K562 (cell line): ENCODE results near the gene TRAF3. TPM values are rescaled to one million over a fixed set of nuclear protein-coding genes. Genes with fewer than 3 reads are reported as not detected.

Source experiments
- ATAC-seq: fragments of 200-7000 bp; cut with Tn5 transposase; 3 replicates; pipeline ENCODE4 v1.9.1; 2020; ENCODE audit warnings: moderate library complexity
- BruUV-seq: library from RNA; stranded (reverse); fragments of 400-500 nt; replicated peaks from 2 replicates; lab custom pipeline; 2021; lab: Mats Ljungman, UMichigan
- CTCF ChIA-PET: fragments of 300-600 bp; formaldehyde crosslinking; extraction: SDS; loops from one replicate; lab custom pipeline; 2021; ENCODE audit warnings: low intra/inter-chr PET ratio; lab: Yijun Ruan, JAX
- POLR2A ChIA-PET: fragments of 300-600, 350-650 bp; sonication (Branson Sonifier 250); formaldehyde crosslinking; extraction: SDS; loops from one replicate; lab custom pipeline; 2021; ENCODE audit warnings: antibody characterized with exemption, inconsistent platforms; lab: Yijun Ruan, JAX
- DNase-seq, 4 experiments: peaks; one replicate each; pipeline versions ENCODE4 v3.0.0 to v3.0.0-alpha.2; 2011 to 2018; ENCODE audit warnings: low spot score in 3 of 4, mixed read lengths in 3 of 4; ENCODE audit errors: extremely low read depth in 1 of 4
- FAIRE-seq: peaks from 2 replicates; lab custom pipeline; 2011; peaks lifted over from hg19 to GRCh38; lab: Jason Lieb, UNC
- H2AFZ ChIP-seq: 2 replicates; pipeline ENCODE4 v1.6.0; 2011; ENCODE audit warnings: low read depth, low read length, control low read depth, inconsistent platforms
- H3K27ac ChIP-seq: fragments of 200-600 bp; 3 replicates; pipeline ENCODE4 v1.8.0; 2011; ENCODE audit warnings: low read depth, mild to moderate bottlenecking, control low read depth, inconsistent platforms, low read length, moderate library complexity, mixed read lengths; ENCODE audit errors: extremely low read depth
- H3K27me3 ChIP-seq, 2 experiments: fragments of 300-600 bp in 1 of 2; 2 replicates in 1 of 2; 3 replicates in 1 of 2; pipeline versions ENCODE4 v1.6.0 to v1.8.0; 2011; ENCODE audit warnings: inconsistent platforms in 2 of 2, low read length in 2 of 2, mild to moderate bottlenecking in 1 of 2, mixed read lengths in 1 of 2, moderate library complexity in 1 of 2; ENCODE audit not compliant: control insufficient read depth in 2 of 2, insufficient read depth in 2 of 2
- H3K36me3 ChIP-seq: fragments of 300-600 bp; 3 replicates; pipeline ENCODE4 v1.8.0; 2011; ENCODE audit warnings: mild to moderate bottlenecking, low read length, inconsistent platforms; ENCODE audit not compliant: control insufficient read depth, insufficient read depth
- H3K4me1 ChIP-seq, 2 experiments: fragments of 200-600 bp in 1 of 2; replicated peaks in 1 of 2; 2 replicates in 1 of 2; 3 replicates in 1 of 2; pipeline versions ENCODE4 v1.5.1 to v1.8.0; 2011; ENCODE audit warnings: inconsistent platforms in 2 of 2, low read length in 2 of 2, mild to moderate bottlenecking in 1 of 2, mixed read lengths in 1 of 2, moderate library complexity in 1 of 2; ENCODE audit not compliant: control insufficient read depth in 2 of 2, insufficient read depth in 2 of 2
- H3K4me2 ChIP-seq: 2 replicates; pipeline ENCODE4 v1.6.1; 2011; ENCODE audit warnings: low read length, control low read depth, inconsistent platforms, mixed read lengths; ENCODE audit not compliant: insufficient read depth
- H3K4me3 ChIP-seq: fragments of 200-600 bp; sonication (generic), shearing (Covaris generic); 2 replicates; pipeline ENCODE4 v1.5.1; 2016; ENCODE audit warnings: control low read depth, inconsistent platforms
- H3K79me2 ChIP-seq: fragments of 200-600 bp; 3 replicates; pipeline ENCODE4 v1.8.0; 2011; ENCODE audit warnings: low read length, inconsistent platforms; ENCODE audit not compliant: control insufficient read depth, insufficient read depth
- H3K9ac ChIP-seq, 2 experiments: 2 replicates each; pipeline versions ENCODE4 v1.6.0 to v1.6.1; 2011; ENCODE audit warnings: low read depth in 2 of 2, low read length in 2 of 2, control low read depth in 1 of 2, inconsistent platforms in 1 of 2, mild to moderate bottlenecking in 1 of 2, mixed read lengths in 1 of 2; ENCODE audit not compliant: insufficient read depth in 1 of 2
- H3K9me1 ChIP-seq: one replicate; pipeline ENCODE4 v1.6.0; 2011; ENCODE audit warnings: inconsistent platforms, mild to moderate bottlenecking, low read length, moderate library complexity; ENCODE audit not compliant: control insufficient read depth, insufficient read depth
- H3K9me3 ChIP-seq: replicated peaks from 2 replicates; pipeline ENCODE4 v1.5.1; 2011; ENCODE audit warnings: low read depth, low read length, inconsistent platforms; ENCODE audit not compliant: control insufficient read depth, insufficient read depth
- H4K20me1 ChIP-seq: replicated peaks from 2 replicates; pipeline ENCODE4 v1.6.1; 2011; ENCODE audit warnings: low read length, inconsistent platforms, mixed read lengths; ENCODE audit not compliant: control insufficient read depth, insufficient read depth
- POLR2G ChIP-seq: fragments of 200-400 bp; formaldehyde crosslinking; IDR thresholded peaks from 2 replicates; pipeline ENCODE4 v1.6.1; 2017; ENCODE audit warnings: low read depth, mild to moderate bottlenecking, antibody characterized with exemption, low read length, moderate library complexity
- TSC22D4 ChIP-seq: fragments of 450-650 bp; IDR thresholded peaks from 2 replicates; pipeline ENCODE4 v1.6.1; 2016; ENCODE audit warnings: missing genetic modification characterization, missing biosample characterization, control low read depth
- ZNF197 ChIP-seq: fragments of 200-800 bp; sonication (Bioruptor generic); IDR thresholded peaks from 2 replicates; pipeline ENCODE4 v1.6.1; 2016; ENCODE audit warnings: low read depth, missing genetic modification characterization, missing compliant biosample characterization
- WGBS: fragments of 100-300 bp; shearing (Covaris generic); methylation state at CpG from one replicate; pipeline ENCODE4 v1.1.6; 2016; ENCODE audit warnings: low coverage, mixed read lengths; ENCODE audit not compliant: insufficient coverage; ENCODE audit errors: missing lambda C conversion rate; 5-methylcytosine and 5-hydroxymethylcytosine counted together
- in situ Hi-C: fragments of 300-500 bp; cut with MboI; formaldehyde crosslinking; loops from 4 replicates; pipeline ENCODE4 v1.15.0; 2018; ENCODE audit warnings: inconsistent platforms, mixed read lengths
- intact Hi-C: fragments of 100-400 bp; cut with micrococcal nuclease; formaldehyde crosslinking; loops from 2 replicates; pipeline ENCODE4 v1.14.2; 2022
- polyA plus RNA-seq, 8 experiments: library from polyadenylated mRNA; depleted of rRNA in 4 of 8; stranded (reverse) in 5 of 8; unstranded in 3 of 8; fragments of >200 nt; fragmentation: Nextera tagmentation in 2 of 8; fragmentation: Illumina TruSeq in 1 of 8; extraction: Ambion mirVana in 2 of 8; extraction: Trizol in 1 of 8; gene quantifications; 2 replicates each; pipeline versions ENCODE4 v1.2.1 to v1.2.3, GENCODE V29; 2011 to 2014; ENCODE audit warnings: inconsistent platforms in 1 of 8, missing spikeins in 1 of 8
- total RNA-seq, 7 experiments: library from RNA; depleted of rRNA in 6 of 7; stranded (reverse); fragments of >200 nt in 6 of 7; fragmentation: Illumina TruSeq in 2 of 7; extraction: Trizol in 2 of 7; gene quantifications; 2 replicates each; pipeline versions ENCODE4 v1.2.1 to v1.2.3, GENCODE V29; 2011 to 2021; ENCODE audit warnings: low replicate concordance in 1 of 7
- TF ChIP-seq, protein P1 (sequence below): fragments of 250-450 bp; sonication (Bioruptor Pico); IDR thresholded peaks from 2 replicates; pipeline ENCODE4 v1.9.0; 2021; ENCODE audit warnings: mild to moderate bottlenecking

Gene TRAF3
- total and polyA plus RNA-seq, 9 of the 15 experiments (the other 6 are each of a cell fraction or from before 2014, with no cell fraction given), result 0.52 to 21.3 (median 9.9) TPM

DNA sequence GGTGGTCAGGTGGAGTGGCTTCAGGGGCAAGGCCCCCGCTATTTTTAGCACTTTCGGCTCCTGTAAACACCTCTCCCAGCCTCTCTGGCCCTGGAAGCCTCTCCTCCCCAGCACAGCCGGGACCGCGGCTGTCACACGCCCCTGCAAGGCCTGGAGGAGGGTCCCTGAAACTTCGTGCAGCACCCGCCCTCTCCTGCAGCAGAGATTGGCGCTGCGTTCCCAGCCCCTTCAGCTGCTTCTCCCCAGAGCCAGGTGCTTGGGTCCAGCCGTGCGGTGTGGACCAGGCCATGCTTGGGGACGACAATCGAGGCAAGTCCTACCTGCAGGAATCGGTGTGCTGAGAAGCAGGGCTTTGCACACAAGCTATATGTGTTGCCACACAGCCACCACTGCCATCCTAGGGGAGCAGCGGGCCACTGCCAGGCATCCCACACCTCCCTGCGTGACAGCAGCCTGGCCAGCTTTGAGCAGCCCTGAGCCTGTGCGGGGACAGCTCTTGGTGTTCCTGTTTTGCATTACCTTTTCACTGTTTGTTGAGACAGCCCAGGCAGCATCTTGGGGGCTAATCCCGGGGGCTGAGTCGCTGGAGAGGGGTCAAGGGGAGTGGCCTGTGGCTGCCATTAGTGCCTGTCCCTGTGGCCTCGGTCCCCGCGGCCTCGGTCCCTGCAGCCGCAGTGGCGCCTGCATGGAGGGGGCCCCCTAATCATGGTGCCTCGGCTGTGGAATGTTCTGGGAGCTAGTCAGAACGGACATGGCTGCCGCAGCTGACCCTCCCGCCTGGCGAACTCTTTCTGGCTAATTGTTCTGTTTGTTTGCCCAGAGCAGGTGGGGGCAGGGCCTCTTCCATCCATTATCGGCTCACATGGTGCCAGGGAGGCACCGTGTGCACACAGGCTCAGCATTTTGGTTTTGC is 27.6 kb upstream of the TRAF3 start:
- peaks cover 0 to 26% of the 10 kb centered on the region in 2 experiments; a peak in 2 of 5 replicates for H3K4me1 ChIP-seq
- H3K4me3 ChIP-seq, result no peak overlapping the region
- in situ Hi-C loops (no loop called here), intact Hi-C loops (no loop called here)
- H3K27me3 ChIP-seq, result no peaks in the 10 kb centered on the region
- CTCF ChIA-PET, result no interaction called here
- POLR2A ChIA-PET, result interaction anchor here (0.6 to 0.7 kb wide), 3 partner anchors 10 to 271 kb away, joined by 3 to 5 read pairs (median 3); no protein-coding TSS in a partner anchor
- H3K36me3 ChIP-seq, result peaks cover 5% of the 10 kb centered on the region; the same call in 1 of the 3 replicates
- ATAC-seq (no peak), FAIRE-seq (no peak), DNase-seq (no peak)
- 88% methylated on average over 20 of the region's 33 CpGs for WGBS
- no peak overlapping the region for H3K4me2 ChIP-seq
- H3K27ac ChIP-seq, result no peak overlapping the region
- TF ChIP-seq POLR2G (peak; percentile 53; the same call in 1 of the 2 replicates), ZNF197 (CRISPR knock-in tag) (no peak), TSC22D4 (no peak)
- TF ChIP-seq, protein P1, sequence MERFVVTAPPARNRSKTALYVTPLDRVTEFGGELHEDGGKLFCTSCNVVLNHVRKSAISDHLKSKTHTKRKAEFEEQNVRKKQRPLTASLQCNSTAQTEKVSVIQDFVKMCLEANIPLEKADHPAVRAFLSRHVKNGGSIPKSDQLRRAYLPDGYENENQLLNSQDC, result no peak
- H3K79me2 ChIP-seq, result no peaks in the 10 kb centered on the region
- no peak overlapping the region; a peak in 1 of 4 replicates for H3K9ac ChIP-seq
- H4K20me1 ChIP-seq, result no peaks in the 10 kb centered on the region
- no peaks in the 10 kb centered on the region for H3K9me3 ChIP-seq
- BruUV-seq, result no TSS peak
- no peaks in the 10 kb centered on the region for H3K9me1 ChIP-seq
- no peak overlapping the region for H2AFZ ChIP-seq
